Breast epithelium (tissue), 4 donors: ENCODE results near the gene CCDC73. TPM values are rescaled to one million over a fixed set of nuclear protein-coding genes. Genes with fewer than 3 reads are reported as not detected.

Source experiments
- DNase-seq, 2 donors: peaks; one replicate each; pipeline ENCODE4 v3.0.0-alpha.2; 2019; ENCODE audit warnings: low spot score in 2 of 2
- H3K27ac ChIP-seq, 2 donors: fragments of 200-600 bp; sonication (generic) in 1 of 2; one replicate each; pipeline ENCODE4 v1.5.1; 2016 to 2019; ENCODE audit warnings: mild to moderate bottlenecking in 1 of 2
- H3K27me3 ChIP-seq, 2 donors: fragments of 200-600 bp; sonication (generic) in 1 of 2; one replicate each; pipeline versions ENCODE4 v1.5.1 to v1.6.0; 2017 to 2019; ENCODE audit warnings: control low read depth in 1 of 2, mild to moderate bottlenecking in 1 of 2
- H3K36me3 ChIP-seq: fragments of 200-600 bp; one replicate; pipeline ENCODE4 v1.5.1; 2019
- H3K4me1 ChIP-seq, 2 donors: fragments of 200-600 bp; sonication (generic); one replicate each; pipeline ENCODE4 v1.5.1; 2016 to 2019; ENCODE audit warnings: control low read depth in 1 of 2
- H3K4me3 ChIP-seq, 3 donors: fragments of 200-600 bp; sonication (generic); 1 replicate in 2 of 3; 2 replicates in 1 of 3; pipeline ENCODE4 v1.5.1; 2016 to 2019; ENCODE audit warnings: mild to moderate bottlenecking in 3 of 3, moderate library complexity in 2 of 3
- H3K9me3 ChIP-seq, 2 donors: fragments of 200-600 bp; sonication (generic) in 1 of 2; one replicate each; pipeline ENCODE4 v1.5.1; 2016 to 2019; ENCODE audit warnings: control low read depth in 1 of 2
- POLR2A ChIP-seq: fragments of 450-650 bp; IDR thresholded peaks from one replicate; pipeline ENCODE4 v1.6.1; 2016; ENCODE audit warnings: antibody characterized with exemption, mild to moderate bottlenecking, moderate library complexity
- POLR2AphosphoS5 ChIP-seq, 3 donors: sonication (generic); formaldehyde crosslinking; IDR thresholded peaks; one replicate each; pipeline ENCODE4 v1.6.1; 2017; ENCODE audit warnings: antibody characterized with exemption in 3 of 3
- intact Hi-C: fragments of 100-400 bp; cut with DNase I; formaldehyde crosslinking; loops from one replicate; pipeline ENCODE4 v1.15.1; 2023; ENCODE audit warnings: low total_unique reads
- total RNA-seq, 3 donors: library from RNA; depleted of rRNA; stranded (reverse); fragments of >200 nt; gene quantifications; one replicate each; pipeline ENCODE4 v1.1.0, GENCODE V29; 2016
- TF ChIP-seq, protein P1 (sequence below), 3 donors: fragments of 450-650 bp; IDR thresholded peaks; one replicate each; pipeline ENCODE4 v1.5.1; 2016 to 2017; ENCODE audit warnings: antibody characterized with exemption in 3 of 3, mild to moderate bottlenecking in 3 of 3, moderate library complexity in 3 of 3

CCDC73 gene
- total RNA-seq, 3 donors from 2014 or later: 0.15 to 0.33 TPM; not detected in 1

DNA sequence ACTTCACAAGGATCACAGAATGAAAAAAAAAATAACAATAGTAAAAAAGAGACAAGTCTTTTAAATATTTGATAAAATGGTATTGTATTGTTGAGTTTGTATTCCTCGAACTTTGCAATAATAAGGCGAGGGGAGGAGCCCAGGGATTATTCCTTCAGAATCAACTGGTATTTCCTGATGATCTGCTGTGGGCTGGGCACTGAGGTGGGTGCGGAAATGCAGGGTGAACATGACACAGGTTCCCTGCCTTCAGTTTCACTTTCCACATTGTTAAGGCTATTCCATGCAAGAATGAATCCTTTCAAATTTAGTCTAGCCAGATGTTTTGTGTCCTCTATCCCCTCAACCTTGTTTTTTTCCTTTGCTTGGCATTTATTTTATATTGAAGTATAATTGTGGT lies 212.9 kb downstream of the CCDC73 start:
- DNase-seq: no peak
- TF ChIP-seq, protein P1, sequence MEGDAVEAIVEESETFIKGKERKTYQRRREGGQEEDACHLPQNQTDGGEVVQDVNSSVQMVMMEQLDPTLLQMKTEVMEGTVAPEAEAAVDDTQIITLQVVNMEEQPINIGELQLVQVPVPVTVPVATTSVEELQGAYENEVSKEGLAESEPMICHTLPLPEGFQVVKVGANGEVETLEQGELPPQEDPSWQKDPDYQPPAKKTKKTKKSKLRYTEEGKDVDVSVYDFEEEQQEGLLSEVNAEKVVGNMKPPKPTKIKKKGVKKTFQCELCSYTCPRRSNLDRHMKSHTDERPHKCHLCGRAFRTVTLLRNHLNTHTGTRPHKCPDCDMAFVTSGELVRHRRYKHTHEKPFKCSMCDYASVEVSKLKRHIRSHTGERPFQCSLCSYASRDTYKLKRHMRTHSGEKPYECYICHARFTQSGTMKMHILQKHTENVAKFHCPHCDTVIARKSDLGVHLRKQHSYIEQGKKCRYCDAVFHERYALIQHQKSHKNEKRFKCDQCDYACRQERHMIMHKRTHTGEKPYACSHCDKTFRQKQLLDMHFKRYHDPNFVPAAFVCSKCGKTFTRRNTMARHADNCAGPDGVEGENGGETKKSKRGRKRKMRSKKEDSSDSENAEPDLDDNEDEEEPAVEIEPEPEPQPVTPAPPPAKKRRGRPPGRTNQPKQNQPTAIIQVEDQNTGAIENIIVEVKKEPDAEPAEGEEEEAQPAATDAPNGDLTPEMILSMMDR (IDR thresholded peaks at IDR 0.05): no peak
- TF ChIP-seq POLR2AphosphoS5 (IDR thresholded peaks at IDR 0.05): no peak
- no peak for TF ChIP-seq POLR2A
- Histone ChIP-seq H3K36me3 (no peaks in the 10 kb centered on the region), H3K4me1 (peaks cover 0 to 9% of the 10 kb centered on the region in 2 donors), H3K9me3 (no peaks in the 10 kb centered on the region), H3K27me3 (peaks cover 0 to 6% of the 10 kb centered on the region in 2 donors), H3K27ac (no peak overlapping the region), H3K4me3 (no peak overlapping the region)
- intact Hi-C loops: no loop called here

DNA sequence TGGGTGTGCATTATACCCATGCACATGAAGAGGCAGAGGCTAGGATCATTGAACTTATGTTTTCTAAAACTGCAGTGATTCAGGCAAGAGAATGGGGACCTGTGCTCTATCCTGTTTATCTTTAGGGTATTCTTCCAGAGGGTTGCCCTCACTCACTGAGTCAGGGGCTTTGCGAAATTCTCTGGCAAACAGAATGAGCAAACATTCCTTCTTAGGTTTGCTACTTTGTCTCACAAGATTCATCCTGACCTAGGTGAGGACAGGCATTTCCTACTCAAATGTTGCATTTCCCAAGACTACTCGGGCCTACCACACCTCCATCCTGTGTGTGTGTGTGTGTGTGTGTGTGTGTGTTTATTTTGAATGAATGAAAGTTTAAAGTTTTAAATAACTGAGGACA lies 213.5 kb downstream of the CCDC73 start:
- Histone ChIP-seq H3K36me3 (no peaks in the 10 kb centered on the region), H3K27me3 (peaks cover 0 to 6% of the 10 kb centered on the region in 2 donors), H3K4me3 (no peak overlapping the region), H3K27ac (no peak overlapping the region), H3K4me1 (peaks cover 0 to 9% of the 10 kb centered on the region in 2 donors), H3K9me3 (no peaks in the 10 kb centered on the region)
- no peak for TF ChIP-seq POLR2A
- TF ChIP-seq, protein P1 (IDR thresholded peaks at IDR 0.05): no peak
- TF ChIP-seq POLR2AphosphoS5 (IDR thresholded peaks at IDR 0.05): no peak
- intact Hi-C loops: no loop called here
- DNase-seq: no peak

- Histone ChIP-seq H3K4me1 (no peaks in the 10 kb centered on the region), H3K36me3 (no peaks in the 10 kb centered on the region), H3K27ac (no peak overlapping the region), H3K4me3 (no peak overlapping the region), H3K27me3 (peaks cover 0 to 6% of the 10 kb centered on the region in 2 donors), H3K9me3 (no peaks in the 10 kb centered on the region)
- TF ChIP-seq POLR2A (no peak), POLR2AphosphoS5 (IDR thresholded peaks at IDR 0.05) (no peak)
- TF ChIP-seq, protein P1 (IDR thresholded peaks at IDR 0.05): no peak
- DNase-seq: no peak
- intact Hi-C loops: no loop called here
Observed at GRCh38 chr11:32576456-32576855, 218.0 kb downstream of the CCDC73 start.

DNA sequence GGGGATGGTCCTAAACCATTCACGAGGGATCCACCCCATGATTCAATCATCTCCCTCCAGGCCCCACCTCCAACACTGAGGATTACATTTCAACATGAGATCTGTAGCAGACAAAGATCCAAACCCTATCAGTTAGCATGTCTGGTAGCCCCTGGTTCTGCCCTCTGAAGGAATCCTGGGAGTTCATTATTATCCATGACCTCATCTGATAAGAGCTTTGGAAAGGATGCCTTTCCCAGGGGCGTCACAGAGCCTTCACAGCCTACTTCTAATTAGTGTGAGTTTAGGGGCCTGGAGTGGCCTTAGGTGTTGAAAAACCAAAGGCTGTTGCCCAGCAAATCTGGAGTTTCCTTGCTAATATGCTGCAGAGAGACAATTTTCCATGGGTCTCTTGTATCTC lies 219.4 kb downstream of the CCDC73 start:
- H3K27me3 ChIP-seq: peaks cover 0 to 14% of the 10 kb centered on the region in 2 donors
- DNase-seq: no peak
- H3K9me3 ChIP-seq: no peaks in the 10 kb centered on the region
- no peak overlapping the region for H3K27ac ChIP-seq
- no peaks in the 10 kb centered on the region for H3K4me1 ChIP-seq
- TF ChIP-seq, protein P1 (IDR thresholded peaks at IDR 0.05): no peak
- TF ChIP-seq POLR2AphosphoS5 (IDR thresholded peaks at IDR 0.05): no peak
- no peak for TF ChIP-seq POLR2A
- H3K36me3 ChIP-seq: no peaks in the 10 kb centered on the region
- intact Hi-C loops: no loop called here
- H3K4me3 ChIP-seq: no peak overlapping the region

DNA sequence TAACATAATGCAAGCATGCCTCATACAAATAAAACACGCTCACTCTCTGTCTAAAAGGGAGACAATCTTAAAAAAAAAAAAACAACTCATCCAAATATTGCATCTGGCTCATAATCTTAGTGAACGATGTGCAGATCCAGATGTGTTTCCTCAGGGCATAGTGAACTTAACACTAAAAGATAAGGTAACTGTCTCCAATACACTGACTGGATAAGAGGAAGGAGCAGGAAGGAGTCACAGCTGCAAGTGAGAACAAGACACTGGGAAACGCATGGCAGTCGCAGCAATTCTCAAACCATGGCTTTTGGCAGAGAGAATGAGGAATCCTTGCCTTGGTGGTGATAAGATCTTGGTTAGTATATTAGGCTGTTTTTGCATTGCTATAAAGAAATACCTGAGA lies 220.0 kb downstream of the CCDC73 start:
- H3K4me3 ChIP-seq: no peak overlapping the region
- intact Hi-C loops: no loop called here
- H3K9me3 ChIP-seq: no peaks in the 10 kb centered on the region
- no peak overlapping the region for H3K27ac ChIP-seq
- H3K36me3 ChIP-seq: no peaks in the 10 kb centered on the region
- no peak for DNase-seq
- peaks cover 0 to 14% of the 10 kb centered on the region in 2 donors for H3K27me3 ChIP-seq
- H3K4me1 ChIP-seq: no peaks in the 10 kb centered on the region
- TF ChIP-seq POLR2A (no peak), POLR2AphosphoS5 (IDR thresholded peaks at IDR 0.05) (no peak)
- TF ChIP-seq, protein P1 (IDR thresholded peaks at IDR 0.05): no peak
